GM21447 (cell line): ENCODE data around the gene CD109.
"Not testable (repeated sequence)": the region's sequence is repeated elsewhere in the genome, so short reads cannot be mapped to it uniquely, and the experiment has no call there.

Experiments
- ATAC-seq: cut with Tn5 transposase; IDR thresholded peaks from one replicate; pipeline ENCODE4 v1.9.1; 2021; ENCODE audit not compliant: unreplicated experiment

Gene CD109

DNA sequence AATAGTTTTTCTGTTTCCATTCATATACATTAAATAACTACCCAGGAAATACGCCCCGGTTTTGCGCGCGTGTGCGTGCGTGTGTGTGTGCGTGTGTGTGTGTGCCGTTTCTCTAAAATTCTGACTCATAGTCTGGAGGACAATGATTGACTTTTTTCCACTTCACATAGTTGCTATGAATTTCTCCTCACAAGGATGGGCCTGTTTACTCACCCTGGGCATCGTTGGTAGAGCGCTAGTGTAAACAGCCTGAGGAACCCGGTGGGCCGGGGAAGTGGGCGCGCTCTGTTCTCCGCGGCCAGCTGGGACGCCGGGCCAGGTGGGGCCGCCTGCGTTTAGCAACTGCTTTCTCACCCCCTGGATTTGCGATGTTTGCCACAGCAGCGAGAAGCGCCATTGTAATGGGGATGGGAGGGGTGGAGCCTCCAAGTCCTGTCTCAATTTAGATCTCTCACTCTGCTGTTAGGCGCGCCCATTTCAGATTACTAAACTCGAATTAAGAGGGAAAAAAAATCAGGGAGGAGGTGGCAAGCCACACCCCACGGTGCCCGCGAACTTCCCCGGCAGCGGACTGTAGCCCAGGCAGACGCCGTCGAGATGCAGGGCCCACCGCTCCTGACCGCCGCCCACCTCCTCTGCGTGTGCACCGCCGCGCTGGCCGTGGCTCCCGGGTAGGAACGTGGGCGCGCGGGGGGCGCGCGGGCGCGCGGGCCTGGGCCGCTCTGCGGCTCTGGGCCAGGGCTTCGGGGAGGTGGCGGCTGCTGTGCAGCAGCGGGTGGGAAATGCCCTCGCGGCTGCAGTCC is at the start of gene CD109:
CD109 (plus strand) TSS at position 585 of the 803 bp plus-strand sequence; CDS start at position 598, 13 bp downstream.
- ATAC-seq = peak; percentile 61

DNA sequence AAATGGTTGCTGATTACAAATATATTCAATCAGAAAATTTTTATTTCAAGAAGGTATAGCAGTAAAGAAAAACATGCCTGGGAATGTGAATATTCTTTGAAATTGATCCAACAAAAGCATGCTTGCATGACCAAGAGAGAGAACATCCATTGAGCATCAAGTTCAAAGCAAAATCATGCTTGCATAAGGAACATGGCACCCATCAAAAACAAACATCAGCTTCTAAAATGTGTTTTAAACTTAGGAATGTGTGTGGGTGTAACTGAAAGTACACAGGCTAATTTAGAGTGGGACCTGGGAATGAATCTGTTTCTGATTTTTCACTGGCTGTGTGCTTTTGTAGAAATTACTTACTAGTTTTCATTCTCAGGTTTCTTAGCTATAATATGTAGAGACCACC is 47.8 kb upstream of the CD109 start:
- ATAC-seq = no peak

DNA sequence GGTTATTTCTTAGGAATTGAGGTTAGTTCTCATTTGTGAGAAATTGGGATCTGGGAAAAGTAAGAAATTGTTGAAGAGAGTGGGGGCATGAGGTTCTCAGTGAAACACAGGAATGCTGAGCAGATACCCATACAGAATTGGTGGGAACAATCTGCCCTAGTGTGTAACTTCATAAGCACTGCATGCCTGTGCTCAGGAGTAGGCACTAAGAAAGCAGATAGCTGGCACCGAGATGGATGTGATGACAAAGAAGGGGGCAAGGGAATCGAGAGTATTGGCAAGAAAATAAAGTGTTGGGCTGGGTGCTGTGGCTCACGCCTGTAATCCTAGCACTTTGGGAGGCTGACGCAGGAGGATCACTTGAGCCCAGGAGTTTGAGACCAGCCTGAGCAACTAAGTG is 46.2 kb upstream of the CD109 start:
- no peak for ATAC-seq

DNA sequence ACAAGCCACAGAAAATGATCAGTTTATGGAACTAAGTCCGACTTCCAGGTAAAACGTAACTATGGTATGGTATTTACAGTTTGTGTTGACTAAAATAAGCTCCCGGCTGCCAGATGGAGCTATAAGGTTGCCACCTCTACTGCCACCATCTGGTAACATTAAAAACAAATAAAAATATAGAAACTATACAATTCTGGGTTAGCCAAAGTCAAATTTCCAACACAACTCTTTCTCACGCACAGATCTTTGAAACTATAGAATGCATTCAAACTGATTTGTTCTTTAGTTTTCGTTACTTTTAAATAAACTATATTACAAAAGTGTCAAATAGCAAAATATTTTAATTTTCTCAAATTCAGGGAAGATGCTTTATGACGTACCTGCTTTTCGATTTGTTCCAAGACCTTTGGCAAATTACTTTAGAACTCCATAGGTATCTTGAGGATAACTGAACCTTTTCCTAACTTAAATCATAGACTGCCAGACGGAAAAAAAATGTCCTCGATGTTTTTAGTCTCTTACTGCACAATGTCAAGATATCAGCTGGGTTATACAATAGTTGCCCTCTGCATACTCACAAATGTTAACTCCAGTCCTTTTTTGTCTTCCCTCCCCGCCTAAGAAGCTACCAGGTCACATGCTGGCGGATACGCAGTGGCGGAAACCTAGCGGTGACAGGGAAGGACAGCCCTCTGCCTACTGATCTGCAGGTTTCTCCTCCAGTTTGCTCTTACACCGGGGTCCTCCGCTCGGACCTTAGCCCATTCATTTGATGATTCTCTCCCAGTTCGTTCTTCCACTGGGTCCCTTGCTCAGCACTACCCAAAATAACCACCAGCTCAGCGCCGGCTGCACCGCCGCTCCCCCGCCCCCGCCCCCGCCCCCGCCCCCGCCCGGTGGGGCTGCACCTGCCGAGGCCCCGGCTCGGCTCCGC is 43.1 kb upstream of the CD109 start:
- peak; percentile 56 for ATAC-seq

DNA sequence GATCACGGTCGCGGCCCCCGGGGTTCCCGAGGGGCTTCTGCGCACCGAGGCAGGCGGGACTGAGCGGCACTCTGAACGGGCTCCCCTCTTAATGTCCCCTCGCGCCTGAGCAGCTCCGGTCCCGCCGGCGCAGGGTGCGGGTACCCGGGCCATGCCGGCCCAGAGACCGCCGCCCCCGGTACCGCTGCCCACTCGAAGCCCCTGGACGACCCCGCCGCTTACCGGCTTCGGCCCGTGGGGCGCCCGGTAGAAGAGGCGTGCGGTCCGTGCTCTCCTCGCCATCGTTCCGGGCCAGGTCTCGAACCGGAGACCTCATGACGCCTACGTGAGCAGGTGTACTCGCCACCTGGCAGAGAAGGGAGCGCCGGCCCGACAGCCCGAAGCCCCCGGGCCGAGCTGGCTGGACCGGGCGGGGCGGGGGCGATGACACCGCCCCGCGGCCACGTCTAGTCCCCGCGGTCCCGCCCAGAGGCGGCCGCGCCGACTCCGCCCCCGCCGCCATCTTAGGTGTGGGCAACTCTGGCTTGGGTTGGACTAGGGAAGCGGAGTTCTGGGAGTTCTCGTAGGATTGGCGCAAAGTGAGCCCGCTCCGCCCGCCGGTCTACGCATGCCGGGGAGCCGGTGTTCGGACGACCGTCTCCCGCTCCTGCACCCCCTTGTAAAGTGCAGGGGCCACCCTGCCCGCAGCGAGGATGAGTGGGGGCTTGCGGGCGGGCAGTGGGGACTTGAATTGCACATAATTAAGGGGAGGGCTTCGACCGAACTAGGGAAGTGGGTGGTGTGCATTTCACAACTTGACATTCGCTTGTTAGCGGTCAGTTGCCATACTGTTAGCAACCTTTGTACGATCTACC is 42.2 kb upstream of the CD109 start, which contains the start of gene SLC17A5:
SLC17A5 (minus strand) TSS at position 422 of the 854 bp plus-strand sequence; CDS start at position 316, 106 bp downstream.
- peak; percentile 79 for ATAC-seq

DNA sequence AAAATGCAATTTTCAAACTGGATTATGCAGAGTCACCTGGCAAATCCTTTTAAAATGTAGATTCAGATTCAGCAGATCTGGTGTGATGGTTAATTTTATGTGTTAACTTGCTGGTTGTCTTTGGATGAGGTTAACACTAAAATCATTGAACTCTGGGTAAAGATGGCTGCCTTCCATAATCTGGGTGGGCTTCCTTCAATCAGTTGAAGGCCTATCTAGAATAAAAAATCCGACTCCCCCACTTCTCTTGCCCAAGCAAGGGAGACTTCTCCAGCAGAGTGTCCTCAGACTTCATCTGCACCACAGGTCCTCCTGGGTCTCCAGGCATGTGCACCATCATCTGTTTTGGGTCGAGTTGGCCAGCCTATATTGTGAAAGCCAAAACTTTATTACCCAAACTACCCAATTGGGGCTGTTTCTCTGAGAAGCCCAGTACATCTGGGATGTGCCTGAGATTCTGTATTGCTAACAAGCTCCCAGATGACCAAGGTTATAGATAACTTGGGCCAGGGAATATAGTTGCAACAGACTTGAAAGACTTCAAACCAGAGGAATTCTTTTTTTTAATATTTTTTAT is 40.6 kb upstream of the CD109 start:
- ATAC-seq = no peak

DNA sequence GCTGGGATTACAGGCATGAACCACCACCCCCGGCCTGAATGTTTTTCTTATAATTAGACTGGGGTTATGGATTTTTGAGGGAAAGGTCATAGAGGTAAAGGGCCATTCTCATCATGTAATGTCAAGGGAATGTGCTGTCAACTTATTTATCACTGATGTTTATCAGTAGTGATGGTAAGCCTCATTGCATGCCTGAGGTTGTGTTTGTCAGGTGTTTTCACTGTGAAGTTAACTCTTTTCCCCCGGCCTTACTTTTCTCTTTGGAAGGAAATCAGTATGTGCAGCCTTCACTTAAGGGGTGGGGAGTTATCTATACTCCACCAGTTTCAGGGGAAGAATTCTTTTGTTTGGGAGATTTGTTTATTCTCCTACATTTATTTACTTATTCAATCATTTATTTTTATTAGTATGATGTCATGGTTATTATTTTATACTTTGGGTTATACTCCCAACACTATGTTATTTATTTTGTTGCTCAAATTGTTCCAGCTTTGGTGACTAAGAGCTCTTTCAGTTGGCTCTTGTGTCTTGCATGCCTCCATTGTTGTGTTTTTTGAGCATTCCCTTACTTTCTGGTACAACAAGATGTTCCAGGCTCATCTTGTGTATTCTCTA is 39.4 kb upstream of the CD109 start:
- ATAC-seq = no peak

DNA sequence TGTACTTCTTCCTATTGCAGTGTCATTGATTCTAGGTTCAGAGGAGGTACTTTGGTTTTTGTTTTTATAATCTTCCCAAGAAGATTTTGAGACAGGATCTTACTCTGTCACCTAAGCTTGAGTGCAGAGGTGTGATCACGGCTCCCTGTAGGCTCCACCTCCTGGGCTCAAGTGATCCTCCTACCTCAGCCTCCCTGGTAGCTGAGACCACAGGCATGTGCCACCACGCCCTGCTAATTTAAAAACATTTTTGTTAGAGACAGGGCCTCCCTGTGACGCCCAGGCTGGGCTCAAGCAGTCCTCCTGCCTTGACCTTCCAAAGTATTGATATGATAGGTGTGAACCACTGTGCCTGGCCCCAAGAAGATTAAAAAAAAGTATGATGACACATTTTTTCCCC is 38.8 kb upstream of the CD109 start:
- no peak for ATAC-seq

DNA sequence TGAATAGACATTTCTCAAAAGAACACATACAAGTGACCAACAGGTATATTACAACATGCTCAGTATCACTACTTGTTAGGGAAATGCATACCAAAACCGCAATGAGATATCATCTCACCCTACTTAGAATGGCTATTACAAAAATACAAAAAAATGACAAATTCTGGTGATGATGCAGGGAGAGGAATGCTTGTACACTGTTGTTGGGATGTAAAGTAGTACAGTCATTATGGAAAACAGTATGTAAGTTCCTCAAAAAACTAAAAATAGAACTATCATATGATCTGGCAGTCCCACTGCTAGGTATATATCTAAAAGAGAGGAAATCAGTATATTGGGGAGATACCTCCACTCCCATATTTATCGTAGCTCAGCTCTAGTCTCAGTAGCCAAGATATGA is 31.3 kb upstream of the CD109 start:
- no peak for ATAC-seq

DNA sequence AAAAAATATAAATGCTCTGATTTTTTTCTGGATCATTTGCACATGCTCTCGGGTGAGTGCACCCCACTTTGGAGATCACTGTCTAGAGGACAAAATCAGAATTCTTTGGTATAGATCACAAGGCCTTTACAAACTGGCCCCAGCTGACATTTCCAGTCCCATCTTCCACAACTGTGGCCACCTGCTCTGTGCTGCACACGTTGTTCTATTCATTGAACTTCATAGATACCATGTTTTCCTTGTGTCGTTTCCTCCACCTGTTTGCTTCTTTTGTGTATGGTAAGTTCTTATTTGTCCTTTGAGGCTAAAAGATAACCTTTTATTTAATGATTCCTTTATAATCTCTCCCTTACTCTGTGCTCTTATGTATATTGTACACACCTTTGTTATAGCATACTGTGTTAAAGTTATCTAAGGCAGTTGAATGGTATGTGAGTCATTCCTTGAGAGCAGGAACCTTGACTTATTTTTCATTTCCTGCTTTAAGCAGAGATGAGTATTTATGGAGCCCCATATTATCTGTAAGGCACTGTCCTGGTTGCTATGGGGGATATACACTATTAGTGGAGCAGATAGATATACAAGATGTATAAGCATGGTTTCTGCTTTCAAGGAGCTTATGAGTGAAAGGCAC is 30.2 kb upstream of the CD109 start:
- no peak for ATAC-seq

DNA sequence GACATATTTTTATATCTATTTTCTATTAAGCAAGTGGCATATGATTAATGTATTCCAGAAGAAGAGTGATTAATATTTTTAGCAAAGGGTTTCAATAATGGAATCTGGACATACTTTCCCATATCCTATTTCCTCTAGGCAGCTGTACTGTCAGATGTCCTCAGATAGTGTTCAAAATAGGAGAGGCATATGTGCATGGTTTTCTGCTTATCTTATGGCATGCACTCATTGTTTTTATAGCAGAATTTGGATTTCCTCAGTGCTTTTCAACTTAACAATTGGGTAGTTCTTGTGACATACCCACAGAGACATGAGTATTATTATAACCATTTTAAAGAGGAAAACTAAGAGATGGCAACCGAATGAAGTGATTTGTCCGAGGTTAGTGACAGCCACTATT is 29.6 kb upstream of the CD109 start:
- no peak for ATAC-seq

DNA sequence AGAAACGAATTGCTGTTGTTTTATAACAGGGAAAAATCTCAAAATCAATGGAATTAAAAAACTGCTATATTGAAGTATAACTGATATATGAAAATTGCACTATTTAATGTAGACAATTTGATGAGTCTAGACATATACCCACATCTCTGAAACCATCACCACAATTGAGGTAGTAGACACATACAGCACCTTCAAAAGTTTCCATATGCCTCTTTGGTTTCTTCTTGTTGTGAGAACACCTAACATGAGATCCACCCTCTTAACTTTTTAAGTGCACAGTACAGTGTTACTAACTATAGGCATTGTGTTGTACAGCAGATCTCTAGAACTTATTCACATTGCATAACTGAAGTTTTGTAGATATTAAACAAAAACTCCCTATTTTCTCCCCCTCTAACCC is 28.2 kb upstream of the CD109 start:
- no peak for ATAC-seq

DNA sequence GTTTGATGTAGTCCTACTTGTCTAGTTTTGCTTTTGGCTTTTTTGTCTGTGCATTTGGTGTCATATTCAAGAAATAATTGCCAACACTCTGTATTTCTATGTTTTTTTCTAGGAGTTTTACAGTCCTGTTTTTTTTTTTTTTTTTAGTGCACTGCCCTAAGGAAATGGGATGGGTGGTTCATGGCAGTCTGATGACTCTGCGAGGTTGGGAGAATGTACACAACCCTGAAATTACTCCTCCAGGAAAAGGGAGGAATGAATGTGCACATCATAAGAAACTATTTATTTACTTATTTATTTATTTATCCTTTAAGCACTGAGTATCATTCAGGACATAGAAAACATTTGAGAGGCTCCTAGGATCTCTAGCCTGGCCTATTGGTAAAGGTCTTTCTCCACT is 27.0 kb upstream of the CD109 start:
- ATAC-seq = no peak

DNA sequence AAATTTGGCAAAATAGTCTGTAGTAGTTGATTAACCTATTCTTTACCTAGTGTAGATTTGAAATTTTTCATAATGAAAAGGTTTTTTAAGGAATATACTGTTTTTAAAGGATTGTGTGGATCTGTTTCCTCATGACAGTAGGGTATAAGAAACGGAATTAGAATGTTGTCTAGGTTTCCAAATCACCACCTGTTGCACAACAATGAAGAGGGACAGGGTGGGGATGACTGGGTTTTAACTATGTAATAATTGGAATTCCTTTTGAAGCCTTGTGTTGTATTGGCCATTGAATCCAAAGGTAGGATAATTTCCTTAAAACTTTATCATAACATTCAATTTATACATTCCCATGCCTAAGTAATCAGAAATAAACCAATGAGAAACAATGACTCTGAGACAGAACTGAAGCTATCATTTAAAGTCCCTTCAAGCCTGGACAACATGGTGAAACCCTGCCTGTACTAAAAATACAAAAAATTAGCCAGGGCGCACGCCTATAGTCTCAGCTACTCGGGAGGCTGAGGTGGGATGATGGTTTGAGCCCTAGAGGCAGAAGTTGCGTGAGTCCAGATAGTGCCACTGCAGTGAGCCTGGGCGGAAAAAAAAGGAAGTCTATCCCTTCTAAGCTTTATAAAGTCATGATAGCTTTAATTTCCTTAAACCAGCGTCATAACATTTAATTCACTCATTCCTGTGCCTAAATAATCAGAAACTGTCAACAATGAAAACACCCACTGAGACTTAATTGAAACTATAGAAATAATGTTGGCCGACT is 23.9 kb upstream of the CD109 start:
- ATAC-seq = no peak

DNA sequence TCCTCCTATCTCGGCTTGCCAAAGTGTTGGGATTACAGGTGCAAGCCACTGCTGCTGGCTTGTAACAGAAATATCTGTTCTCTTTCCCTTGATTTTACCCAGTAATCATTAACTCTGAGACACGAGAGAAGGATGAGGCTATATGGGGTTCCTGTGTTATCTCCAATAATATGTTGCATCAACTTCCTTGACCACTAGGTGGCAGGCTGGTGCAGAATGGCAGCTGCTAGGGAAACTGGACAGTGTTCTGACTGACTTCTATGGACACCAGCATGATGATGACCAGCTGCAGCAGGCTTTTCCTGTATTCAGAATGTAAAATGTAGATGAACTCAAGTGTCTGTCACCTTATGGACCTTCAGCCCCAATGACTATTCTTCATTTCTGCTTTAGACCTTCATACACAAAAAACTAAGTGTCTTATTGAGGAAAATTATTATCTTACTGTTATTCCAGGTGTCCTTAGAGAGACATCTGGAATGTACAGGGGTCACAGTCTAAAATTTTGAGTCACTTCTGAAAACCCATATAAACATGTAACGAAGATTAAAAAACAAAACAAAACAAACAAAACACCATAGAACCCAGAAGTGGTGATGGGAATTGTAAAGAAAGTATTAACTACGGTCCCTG is 20.4 kb upstream of the CD109 start:
- peak; percentile 94 for ATAC-seq

DNA sequence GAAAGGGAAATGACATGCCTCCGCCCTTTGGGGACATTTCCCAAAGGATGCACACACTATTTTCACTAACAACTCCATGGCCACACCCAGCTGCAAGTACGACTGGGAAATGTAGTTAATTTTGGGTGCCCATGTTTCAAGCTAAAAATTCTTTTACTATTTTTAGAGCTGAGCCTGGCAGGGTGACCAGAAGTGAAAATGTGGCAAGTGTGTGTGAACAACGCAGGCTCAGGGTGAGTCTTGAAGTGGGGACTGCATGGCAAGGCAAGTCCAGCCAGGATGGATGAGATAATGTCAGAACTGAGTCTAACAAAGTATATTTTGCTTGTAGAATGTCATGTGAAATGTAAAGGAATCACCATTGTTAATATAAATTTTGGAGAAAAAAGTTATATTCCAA is 17.0 kb upstream of the CD109 start:
- no peak for ATAC-seq

DNA sequence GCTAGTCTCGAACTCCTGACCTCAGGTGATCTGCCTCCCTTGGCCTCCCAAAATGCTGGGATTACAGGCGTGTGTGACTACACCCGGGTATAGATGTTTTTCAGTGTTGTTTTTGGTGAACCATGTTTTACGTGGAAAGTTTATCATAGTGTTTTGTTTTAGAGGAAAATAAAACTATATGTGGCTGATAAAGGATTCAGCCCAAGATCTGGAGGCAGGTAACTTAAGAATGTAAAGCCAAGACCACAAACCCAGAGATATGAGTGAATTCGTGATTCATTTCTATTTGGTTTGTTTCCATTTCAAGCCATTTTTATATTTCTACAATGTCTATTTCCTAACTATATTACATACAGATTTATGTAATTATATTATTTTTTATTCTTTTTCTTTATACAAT is 16.2 kb upstream of the CD109 start:
- not testable (repeated sequence) for ATAC-seq

DNA sequence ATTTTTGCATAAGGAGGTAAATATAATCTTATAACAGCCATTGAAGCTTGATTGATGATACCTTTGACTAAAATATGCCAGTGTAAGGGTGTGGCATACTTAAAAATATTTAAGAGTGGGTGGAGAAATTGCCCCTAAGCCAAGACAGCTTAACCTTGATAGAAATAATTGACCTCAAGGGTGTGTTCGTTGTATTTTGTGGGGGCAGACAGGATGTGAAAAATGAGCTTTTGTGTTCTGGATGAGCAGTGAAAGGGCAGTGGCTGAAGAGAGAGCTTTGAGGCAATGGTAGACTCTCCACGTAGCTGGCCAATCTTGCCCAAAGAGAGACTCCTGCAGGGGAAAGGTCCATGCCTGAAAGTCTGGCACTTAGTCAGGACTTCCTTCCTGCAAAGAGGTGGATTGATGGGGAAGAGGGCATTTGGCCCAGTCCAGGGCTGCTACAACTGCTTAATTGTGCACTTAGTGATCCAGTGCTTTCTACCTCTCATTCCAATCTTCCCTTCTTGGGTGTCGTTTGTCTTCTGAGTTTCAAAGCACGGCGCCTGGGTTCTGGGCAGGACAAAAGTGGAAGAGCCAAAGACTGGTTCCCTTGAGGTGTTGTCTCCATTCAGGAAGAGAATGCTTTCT is 15.6 kb upstream of the CD109 start:
- no peak for ATAC-seq
